ENCODE measurements around the gene LPIN1. TPM values are rescaled to one million over a fixed set of nuclear protein-coding genes. Genes with fewer than 3 reads are reported as not detected.

The LPIN1 gene
- total and polyA plus RNA-seq, 10 donors, result 12.3 to 55.7 (median 34.8) TPM

DNA sequence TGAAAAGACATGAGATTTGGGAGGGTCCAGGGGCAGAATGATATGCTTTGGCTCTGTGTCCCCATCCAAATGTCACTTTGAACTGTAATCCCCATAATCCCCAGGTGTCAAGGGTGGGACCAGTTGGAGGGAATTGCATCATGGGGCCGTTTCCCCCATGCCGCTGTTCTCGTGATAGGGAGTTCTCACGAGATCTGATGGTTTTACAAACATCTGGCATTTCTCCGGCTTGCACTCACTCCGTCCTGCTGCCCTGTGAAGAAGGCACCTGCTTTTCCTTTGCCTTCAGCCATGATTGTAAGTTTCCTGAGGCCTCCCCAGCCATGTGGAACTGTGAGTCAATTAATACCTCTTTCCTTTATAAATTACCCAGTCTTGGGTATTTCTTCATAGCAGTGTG is 51.4 kb downstream of the LPIN1 start:
- TF ChIP-seq, protein P1, sequence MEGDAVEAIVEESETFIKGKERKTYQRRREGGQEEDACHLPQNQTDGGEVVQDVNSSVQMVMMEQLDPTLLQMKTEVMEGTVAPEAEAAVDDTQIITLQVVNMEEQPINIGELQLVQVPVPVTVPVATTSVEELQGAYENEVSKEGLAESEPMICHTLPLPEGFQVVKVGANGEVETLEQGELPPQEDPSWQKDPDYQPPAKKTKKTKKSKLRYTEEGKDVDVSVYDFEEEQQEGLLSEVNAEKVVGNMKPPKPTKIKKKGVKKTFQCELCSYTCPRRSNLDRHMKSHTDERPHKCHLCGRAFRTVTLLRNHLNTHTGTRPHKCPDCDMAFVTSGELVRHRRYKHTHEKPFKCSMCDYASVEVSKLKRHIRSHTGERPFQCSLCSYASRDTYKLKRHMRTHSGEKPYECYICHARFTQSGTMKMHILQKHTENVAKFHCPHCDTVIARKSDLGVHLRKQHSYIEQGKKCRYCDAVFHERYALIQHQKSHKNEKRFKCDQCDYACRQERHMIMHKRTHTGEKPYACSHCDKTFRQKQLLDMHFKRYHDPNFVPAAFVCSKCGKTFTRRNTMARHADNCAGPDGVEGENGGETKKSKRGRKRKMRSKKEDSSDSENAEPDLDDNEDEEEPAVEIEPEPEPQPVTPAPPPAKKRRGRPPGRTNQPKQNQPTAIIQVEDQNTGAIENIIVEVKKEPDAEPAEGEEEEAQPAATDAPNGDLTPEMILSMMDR (IDR thresholded peaks at IDR 0.05 in 8 of 11, conservative IDR thresholded peaks at IDR 0.05 in 3 of 11), result no peak
- TF ChIP-seq POLR2A (IDR thresholded peaks at IDR 0.05) (no peak), POLR2AphosphoS5 (IDR thresholded peaks at IDR 0.05) (no peak)
- H3K4me1 ChIP-seq, result no peaks in the 10 kb centered on the region
- 82 to 98% (median 92%) methylated on average over 6 of the region's 6 CpGs for WGBS, 5 donors
- no peaks in the 10 kb centered on the region for H3K27me3 ChIP-seq (replicated peaks in 1 of 7)
- H3K27ac ChIP-seq, result no peak overlapping the region
- intact Hi-C loops (cut with DNase I; ENCODE audit: low total_unique reads), result no loop called here
- H3K4me3 ChIP-seq, result no peak overlapping the region
- no peaks in the 10 kb centered on the region for H3K9me3 ChIP-seq
- peaks cover 0 to 100% (median 75%) of the 10 kb centered on the region in 6 donors for H3K36me3 ChIP-seq
- no peak for DNase-seq

DNA sequence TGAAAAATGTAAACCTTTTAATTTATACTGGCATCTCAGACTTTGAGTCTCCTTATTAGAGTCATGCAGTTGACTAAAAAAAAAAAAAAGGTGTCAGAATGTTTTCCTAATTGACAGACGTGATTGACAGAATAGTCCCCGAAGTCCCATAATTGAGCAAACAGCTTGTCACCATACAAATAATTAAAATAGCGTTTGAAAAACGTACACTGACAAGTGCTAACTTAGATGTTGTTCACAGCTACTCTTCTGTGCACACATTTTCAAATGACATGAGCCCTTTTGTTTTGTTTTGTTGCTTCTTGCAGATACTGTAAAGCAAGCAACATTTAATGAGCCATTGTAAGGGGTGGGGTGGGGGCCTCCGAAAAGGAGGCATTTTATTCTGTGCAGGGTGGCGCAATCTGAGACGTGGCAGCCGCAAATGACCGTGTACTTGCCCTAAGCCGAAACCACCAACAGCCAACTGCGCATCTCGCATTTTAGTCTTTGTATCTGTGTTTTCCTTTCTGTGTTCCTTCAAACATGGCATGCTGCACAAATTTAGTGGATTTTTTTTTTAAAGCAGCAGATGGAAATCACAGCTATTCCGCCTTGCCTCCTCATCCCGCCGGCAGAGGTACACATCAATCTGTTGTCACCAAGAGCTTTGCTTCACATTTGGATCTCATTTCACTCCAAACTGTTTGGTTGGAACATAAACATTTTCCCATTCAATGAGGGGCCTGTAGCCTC is 52.4 kb downstream of the LPIN1 start:
- intact Hi-C loops (cut with DNase I; ENCODE audit: low total_unique reads), result no loop called here
- Histone ChIP-seq H3K27me3 (replicated peaks in 1 of 7) (no peaks in the 10 kb centered on the region), H3K36me3 (peaks cover 0 to 100% (median 75%) of the 10 kb centered on the region in 6 donors), H3K4me1 (no peaks in the 10 kb centered on the region), H3K27ac (no peak overlapping the region), H3K4me3 (no peak overlapping the region), H3K9me3 (no peaks in the 10 kb centered on the region)
- WGBS, 5 donors, result 89 to 96% (median 93%) methylated on average over 15 of the region's 15 CpGs
- no peak for DNase-seq
- TF ChIP-seq POLR2AphosphoS5 (IDR thresholded peaks at IDR 0.05) (no peak), POLR2A (IDR thresholded peaks at IDR 0.05) (no peak)
- TF ChIP-seq, protein P1 (IDR thresholded peaks at IDR 0.05 in 8 of 11, conservative IDR thresholded peaks at IDR 0.05 in 3 of 11), result no peak

DNA sequence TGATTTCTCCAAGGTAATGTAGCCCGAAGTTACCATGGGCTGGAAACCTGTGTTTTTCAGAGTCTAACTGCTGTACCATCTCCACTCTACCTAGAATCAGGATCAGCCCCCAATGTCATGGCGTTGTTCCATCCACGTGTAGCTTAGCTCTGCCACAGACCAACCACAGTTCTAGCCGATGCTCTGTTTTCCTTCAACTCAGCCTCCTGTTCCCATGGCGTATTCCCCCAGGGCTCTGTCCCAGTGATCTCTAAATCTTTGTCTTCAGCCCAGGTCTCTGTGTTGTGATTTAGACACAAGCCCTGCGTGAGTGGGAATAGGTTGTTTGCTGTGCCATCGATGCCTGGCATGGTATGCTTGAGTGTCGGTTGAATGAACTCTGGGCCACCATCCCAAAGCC is 53.4 kb downstream of the LPIN1 start:
- no peaks in the 10 kb centered on the region for H3K9me3 ChIP-seq
- DNase-seq, result no peak
- 87 to 98% (median 94%) methylated on average over 8 of the region's 8 CpGs for WGBS, 5 donors
- no peaks in the 10 kb centered on the region for H3K27me3 ChIP-seq (replicated peaks in 1 of 7)
- no peak overlapping the region for H3K27ac ChIP-seq
- TF ChIP-seq POLR2A (IDR thresholded peaks at IDR 0.05), result no peak
- no peak overlapping the region for H3K4me3 ChIP-seq
- no peaks in the 10 kb centered on the region for H3K4me1 ChIP-seq
- intact Hi-C loops (cut with DNase I; ENCODE audit: low total_unique reads), result no loop called here
- H3K36me3 ChIP-seq, result peaks cover 0 to 100% (median 76%) of the 10 kb centered on the region in 6 donors

DNA sequence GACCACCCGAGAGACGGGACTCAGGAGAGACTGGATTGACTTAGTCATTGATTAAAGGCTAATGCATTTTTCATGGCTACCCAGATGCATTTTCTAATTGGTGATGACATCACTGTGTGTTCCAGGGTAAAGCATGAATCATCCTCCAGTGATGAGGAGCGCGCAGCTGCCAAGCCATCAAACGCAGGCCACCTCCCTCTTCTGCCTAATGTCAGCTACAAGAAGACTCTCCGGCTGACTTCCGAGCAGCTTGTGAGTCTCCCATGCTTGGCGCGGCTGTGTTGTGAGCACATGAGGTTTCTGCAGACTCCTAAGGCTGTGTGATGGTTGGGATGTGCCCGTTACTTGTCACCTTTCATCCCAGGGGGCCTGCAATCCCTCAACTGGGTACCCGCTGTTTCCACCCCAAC is 56.4 kb downstream of the LPIN1 start:
- 92 to 98% (median 96%) methylated on average over 11 of the region's 11 CpGs for WGBS, 5 donors
- Histone ChIP-seq H3K9me3 (no peaks in the 10 kb centered on the region), H3K27me3 (replicated peaks in 1 of 7) (no peaks in the 10 kb centered on the region), H3K4me3 (no peak overlapping the region), H3K4me1 (peaks cover 0 to 9% (median 0%) of the 10 kb centered on the region in 6 donors), H3K27ac (no peak overlapping the region), H3K36me3 (peaks cover 4 to 100% (median 75%) of the 10 kb centered on the region in 6 donors)
- DNase-seq, result no peak
- TF ChIP-seq, protein P1 (IDR thresholded peaks at IDR 0.05 in 8 of 11, conservative IDR thresholded peaks at IDR 0.05 in 3 of 11), result no peak
- no peak for TF ChIP-seq POLR2A (IDR thresholded peaks at IDR 0.05)
- TF ChIP-seq POLR2AphosphoS5 (IDR thresholded peaks at IDR 0.05), result no peak
- intact Hi-C loops (cut with DNase I; ENCODE audit: low total_unique reads), result no loop called here
